Measurements from ENCODE around the gene CAND1.

- TF ChIP-seq POLR2AphosphoS5 (IDR thresholded peaks at IDR 0.05; ENCODE audit: low read depth, low read length) (no peak), REST (IDR thresholded peaks at IDR 0.05; ENCODE audit: insufficient read depth in 1 of 2, low read depth in 2 of 2, low read length in 2 of 2) (no peak), TAF1 (IDR thresholded peaks at IDR 0.05; ENCODE audit: borderline replicate concordance, insufficient read depth, low read length) (no peak)
Observed at GRCh38 chr12:67243260-67243659, 25.9 kb upstream of the CAND1 start.

All from PFSK-1 (cell line).